ENCODE results near the gene TFAP2A.

TFAP2A gene

DNA sequence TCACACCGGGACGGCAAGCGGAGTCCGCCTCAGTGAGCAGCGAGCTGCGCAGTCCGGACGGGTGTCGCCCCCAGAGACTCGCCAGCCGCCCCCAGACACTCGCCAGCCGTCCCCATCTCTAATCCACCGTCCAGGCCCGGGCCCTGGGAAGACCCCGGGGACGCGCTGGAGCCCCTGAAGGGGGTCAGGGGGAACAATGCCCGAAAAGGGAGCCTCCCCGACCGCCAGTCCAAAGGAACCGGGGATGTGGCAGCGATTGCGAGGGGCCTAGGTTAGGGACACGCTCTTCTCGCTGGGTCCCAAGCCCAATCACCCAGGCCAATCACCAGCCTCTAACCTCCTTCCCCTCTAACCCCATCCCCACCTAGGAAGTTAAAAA lies 33.1 kb downstream of the TFAP2A start:
- DNase-seq (ENCODE audit: extremely low read depth, low read depth): no peak
- TF ChIP-seq, protein P1, sequence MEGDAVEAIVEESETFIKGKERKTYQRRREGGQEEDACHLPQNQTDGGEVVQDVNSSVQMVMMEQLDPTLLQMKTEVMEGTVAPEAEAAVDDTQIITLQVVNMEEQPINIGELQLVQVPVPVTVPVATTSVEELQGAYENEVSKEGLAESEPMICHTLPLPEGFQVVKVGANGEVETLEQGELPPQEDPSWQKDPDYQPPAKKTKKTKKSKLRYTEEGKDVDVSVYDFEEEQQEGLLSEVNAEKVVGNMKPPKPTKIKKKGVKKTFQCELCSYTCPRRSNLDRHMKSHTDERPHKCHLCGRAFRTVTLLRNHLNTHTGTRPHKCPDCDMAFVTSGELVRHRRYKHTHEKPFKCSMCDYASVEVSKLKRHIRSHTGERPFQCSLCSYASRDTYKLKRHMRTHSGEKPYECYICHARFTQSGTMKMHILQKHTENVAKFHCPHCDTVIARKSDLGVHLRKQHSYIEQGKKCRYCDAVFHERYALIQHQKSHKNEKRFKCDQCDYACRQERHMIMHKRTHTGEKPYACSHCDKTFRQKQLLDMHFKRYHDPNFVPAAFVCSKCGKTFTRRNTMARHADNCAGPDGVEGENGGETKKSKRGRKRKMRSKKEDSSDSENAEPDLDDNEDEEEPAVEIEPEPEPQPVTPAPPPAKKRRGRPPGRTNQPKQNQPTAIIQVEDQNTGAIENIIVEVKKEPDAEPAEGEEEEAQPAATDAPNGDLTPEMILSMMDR (IDR thresholded peaks at IDR 0.05; ENCODE audit: low read depth, low read length): no peak

DNA sequence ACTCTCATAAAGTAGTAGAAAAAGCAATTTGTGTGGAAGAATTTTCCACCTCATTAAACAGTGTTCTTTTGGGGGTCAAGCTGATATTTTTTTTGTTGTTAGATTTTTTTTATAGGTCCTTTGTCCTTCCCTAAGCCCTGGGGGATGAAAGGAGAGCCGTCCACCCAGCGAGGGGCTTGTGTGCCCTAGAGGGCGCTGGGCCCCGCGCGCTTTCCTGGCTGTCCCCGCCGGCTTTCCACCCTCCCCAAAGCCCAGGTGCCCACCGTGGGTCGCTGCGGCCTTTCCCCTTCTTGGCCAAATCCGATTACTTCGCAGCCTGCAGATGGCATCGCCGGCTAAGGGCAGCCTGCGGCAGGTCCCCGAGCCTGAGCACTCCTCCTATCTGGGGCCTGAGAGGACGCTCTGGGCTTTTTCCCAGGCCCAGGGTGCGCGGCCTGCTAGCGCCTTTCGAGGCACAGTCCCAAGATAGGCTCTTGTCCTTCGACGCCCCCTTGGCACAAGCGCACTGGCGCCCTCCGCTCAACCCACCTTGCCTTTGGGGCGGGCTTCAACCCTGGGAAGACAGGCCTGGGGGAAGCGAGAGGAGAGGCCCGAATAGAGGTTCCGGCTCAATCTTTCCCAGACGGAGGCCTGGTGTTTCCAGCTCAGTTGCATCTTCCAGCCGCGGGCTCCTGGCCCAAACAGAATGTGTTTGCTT lies 33.6 kb downstream of the TFAP2A start:
- TF ChIP-seq, protein P1 (IDR thresholded peaks at IDR 0.05; ENCODE audit: low read depth, low read length): no peak

GRCh38 chr6:10375391-10375969 lies 39.4 kb downstream of the TFAP2A start:
- TF ChIP-seq, protein P1 (IDR thresholded peaks at IDR 0.05; ENCODE audit: low read depth, low read length): no peak
- no peak for DNase-seq (ENCODE audit: extremely low read depth, low read depth)

More for the DNA sequence above, 33.6 kb downstream of the TFAP2A start:
- no peak for DNase-seq (ENCODE audit: extremely low read depth, low read depth)

DNA sequence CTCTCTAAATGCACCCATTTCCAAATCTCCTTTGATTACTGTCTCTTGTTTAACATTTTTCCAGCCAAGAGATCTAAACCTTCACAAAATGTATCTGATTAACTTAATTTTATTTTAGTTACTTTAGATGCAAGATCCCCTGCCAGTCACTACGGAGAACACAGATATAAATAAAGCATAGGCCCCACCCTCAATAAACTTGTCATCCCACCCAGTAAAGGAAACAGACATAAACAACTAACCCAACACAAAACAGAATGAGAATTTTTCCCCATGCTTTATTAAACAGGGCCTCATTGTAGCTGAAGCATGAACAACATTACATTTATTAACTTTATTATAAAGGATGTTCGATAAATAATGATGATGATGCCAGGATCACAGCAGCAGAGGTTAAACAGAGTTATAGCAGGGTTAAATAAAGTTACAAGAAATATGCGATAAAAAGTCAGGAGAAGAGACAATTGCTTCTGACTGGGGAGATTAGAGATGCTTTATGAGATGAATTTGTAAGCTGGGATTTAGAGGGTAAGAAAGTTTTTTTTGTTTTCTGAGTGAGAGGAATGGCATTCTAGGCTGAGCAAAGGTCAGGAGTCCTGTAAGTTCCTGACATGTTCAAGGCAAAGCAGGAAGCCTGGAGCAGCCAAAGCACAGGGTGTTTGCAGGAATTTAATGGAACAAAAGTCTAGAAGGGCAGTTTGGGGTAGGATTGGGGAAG lies 41.1 kb downstream of the TFAP2A start:
- no peak for DNase-seq (ENCODE audit: extremely low read depth, low read depth)
- TF ChIP-seq, protein P1 (IDR thresholded peaks at IDR 0.05; ENCODE audit: low read depth, low read length): no peak

GRCh38 chr6:10369896-10370295 lies 45.0 kb downstream of the TFAP2A start:
- TF ChIP-seq, protein P1 (IDR thresholded peaks at IDR 0.05; ENCODE audit: low read depth, low read length): no peak

GRCh38 chr6:10368861-10369260 lies 46.0 kb downstream of the TFAP2A start:
- no peak for DNase-seq (ENCODE audit: extremely low read depth, low read depth)
- TF ChIP-seq, protein P1 (IDR thresholded peaks at IDR 0.05; ENCODE audit: low read depth, low read length): no peak

More at GRCh38 chr6:10369896-10370295, 45.0 kb downstream of the TFAP2A start:
- no peak for DNase-seq (ENCODE audit: extremely low read depth, low read depth)

DNA sequence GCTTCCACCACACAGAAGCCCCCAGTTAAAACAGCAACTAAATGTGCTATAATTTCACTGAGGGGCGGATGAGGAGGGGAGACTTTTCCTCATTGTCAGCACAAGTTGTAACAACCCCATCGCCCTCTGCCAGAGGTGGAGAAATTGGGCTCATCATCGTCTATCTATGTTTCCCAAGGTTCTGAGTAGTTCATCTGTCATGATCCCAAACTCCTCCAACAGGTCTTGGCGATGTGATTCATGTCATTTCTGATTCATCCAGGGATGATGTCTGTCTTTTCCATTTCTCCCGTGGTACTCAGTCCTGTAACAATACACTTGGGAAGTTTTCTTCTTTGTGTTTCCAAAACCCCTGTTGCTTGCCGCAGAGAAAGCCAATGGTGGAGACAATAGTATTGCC lies 51.0 kb downstream of the TFAP2A start:
- TF ChIP-seq, protein P1 (IDR thresholded peaks at IDR 0.05; ENCODE audit: low read depth, low read length): no peak
- DNase-seq (ENCODE audit: extremely low read depth, low read depth): no peak

Data from AG09319 (cell line).